DMS79 treated with DMSO at 0.1 percent for 48 hours (cell line): Measurements from ENCODE around the gene CENPE.
"Not testable (repeated sequence)": the region's sequence is repeated elsewhere in the genome, so short reads cannot be mapped to it uniquely, and the experiment has no call there.

Experiments
- DNase-seq: peaks from one replicate; lab custom pipeline; 2025; lab: John Stamatoyannopoulos, UW

CENPE gene, protein sequence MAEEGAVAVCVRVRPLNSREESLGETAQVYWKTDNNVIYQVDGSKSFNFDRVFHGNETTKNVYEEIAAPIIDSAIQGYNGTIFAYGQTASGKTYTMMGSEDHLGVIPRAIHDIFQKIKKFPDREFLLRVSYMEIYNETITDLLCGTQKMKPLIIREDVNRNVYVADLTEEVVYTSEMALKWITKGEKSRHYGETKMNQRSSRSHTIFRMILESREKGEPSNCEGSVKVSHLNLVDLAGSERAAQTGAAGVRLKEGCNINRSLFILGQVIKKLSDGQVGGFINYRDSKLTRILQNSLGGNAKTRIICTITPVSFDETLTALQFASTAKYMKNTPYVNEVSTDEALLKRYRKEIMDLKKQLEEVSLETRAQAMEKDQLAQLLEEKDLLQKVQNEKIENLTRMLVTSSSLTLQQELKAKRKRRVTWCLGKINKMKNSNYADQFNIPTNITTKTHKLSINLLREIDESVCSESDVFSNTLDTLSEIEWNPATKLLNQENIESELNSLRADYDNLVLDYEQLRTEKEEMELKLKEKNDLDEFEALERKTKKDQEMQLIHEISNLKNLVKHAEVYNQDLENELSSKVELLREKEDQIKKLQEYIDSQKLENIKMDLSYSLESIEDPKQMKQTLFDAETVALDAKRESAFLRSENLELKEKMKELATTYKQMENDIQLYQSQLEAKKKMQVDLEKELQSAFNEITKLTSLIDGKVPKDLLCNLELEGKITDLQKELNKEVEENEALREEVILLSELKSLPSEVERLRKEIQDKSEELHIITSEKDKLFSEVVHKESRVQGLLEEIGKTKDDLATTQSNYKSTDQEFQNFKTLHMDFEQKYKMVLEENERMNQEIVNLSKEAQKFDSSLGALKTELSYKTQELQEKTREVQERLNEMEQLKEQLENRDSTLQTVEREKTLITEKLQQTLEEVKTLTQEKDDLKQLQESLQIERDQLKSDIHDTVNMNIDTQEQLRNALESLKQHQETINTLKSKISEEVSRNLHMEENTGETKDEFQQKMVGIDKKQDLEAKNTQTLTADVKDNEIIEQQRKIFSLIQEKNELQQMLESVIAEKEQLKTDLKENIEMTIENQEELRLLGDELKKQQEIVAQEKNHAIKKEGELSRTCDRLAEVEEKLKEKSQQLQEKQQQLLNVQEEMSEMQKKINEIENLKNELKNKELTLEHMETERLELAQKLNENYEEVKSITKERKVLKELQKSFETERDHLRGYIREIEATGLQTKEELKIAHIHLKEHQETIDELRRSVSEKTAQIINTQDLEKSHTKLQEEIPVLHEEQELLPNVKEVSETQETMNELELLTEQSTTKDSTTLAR (N-terminal part only)

DNA sequence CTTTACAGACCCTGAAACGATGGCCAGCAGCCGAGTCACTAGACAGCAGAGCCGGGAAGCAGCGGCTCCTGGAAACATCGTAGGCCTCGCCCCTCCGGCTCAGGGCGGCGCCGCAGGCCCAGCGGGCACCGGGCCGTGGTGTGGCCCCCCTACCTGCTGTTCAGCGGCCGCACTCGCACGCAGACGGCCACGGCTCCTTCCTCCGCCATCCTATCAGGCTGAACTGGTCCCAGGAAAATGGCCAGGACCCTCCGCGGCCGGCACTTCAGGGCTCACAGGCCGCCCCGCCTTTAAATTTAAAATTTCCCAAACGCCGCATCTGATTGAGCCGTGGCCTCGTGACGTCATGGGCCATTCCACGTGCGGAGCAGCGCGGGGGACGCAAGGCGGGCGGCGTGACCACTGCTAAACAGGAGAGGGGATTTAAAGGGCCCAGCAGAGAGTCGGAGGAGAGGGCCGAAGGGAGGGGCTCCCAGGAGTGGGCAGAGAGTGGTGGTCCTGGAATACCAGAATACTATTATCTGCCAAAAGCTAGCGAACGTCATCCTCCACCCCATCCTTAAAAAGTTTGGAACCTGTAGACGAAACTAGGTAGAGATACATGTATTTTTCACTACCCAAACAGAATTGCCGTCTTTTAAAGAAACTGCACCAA is at the start of gene CENPE:
TSS of gene CENPE (minus strand) at position 233 of the 655 bp plus-strand sequence. CDS start at position 209, 24 bp downstream.
- DNase-seq = peak; percentile 57

DNA sequence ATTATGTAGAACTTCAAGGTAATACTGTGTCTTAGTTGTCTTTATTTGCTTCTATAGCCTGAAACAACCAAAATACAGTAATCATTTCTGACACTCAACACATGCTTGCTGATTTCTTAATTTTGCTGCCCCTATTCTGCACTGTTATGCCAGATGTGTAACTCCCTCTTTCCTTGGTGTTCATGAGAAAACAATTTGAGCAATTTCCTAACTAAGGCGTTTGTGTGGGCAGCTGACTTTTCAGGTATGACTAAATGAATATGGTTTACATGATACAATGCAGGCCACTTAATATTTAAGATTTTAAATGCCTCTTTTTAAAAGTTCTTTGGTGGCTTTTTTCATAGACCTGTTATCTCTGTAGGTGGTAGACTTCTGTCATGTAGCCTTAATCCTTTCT is 46.1 kb upstream of the CENPE start:
- DNase-seq = no peak

DNA sequence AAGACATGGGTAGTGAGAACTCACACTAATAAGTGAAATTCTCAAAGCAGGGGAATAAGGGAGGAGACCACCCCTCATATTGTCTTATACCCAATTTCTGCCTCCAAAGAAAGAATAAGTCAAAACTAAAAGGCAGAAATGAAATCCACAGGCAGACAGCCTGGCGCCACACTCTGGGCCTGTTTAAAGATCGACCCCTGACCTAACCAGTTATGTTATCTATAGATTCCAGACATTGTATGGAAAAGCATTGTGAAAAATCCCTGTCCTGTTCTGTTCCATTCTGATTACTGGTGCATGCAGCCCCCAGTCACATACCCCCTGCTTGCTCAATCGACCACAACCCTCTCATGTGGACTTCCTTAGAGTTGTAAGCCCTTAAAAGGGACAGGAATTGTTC is 32.8 kb upstream of the CENPE start:
- not testable (repeated sequence) for DNase-seq

DNA sequence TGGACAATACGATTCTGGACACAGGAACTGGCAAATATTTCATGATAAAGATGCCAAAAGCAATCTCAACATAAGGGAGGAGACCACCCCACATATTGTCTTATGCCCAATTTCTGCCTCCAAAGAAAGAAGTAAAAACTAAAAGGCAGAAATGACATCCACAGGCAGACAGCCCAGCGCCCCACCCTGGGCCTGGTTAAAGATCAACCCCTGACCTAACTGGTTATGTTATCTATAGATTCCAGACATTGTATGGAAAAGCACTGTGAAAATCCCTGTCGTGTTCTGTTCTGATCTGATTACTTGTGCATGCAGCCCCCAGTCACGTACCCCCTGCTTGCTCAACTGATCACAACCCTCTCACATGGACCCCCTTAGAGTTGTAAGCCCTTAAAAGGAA is 25.4 kb upstream of the CENPE start:
- DNase-seq = not testable (repeated sequence)

DNA sequence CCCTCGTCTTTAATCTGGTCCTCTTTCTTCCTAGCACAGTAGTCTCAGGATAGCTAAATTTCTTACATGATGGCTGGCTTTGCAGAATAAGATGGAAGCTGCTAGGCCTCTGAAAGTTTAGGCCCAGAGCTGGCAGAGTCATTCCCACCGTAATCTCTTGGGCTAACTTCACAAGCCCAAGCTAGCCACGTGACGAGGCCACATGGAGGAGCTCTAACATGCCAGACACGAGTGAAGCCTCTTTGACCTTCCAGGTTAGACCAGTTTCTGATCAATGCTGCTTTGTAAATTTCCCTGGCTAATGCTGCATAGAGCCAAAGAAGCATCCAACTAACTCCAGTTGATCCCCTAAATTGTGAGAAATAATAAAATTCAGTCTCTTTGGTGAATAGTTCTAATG is 9.5 kb upstream of the CENPE start:
- DNase-seq = no peak

DNA sequence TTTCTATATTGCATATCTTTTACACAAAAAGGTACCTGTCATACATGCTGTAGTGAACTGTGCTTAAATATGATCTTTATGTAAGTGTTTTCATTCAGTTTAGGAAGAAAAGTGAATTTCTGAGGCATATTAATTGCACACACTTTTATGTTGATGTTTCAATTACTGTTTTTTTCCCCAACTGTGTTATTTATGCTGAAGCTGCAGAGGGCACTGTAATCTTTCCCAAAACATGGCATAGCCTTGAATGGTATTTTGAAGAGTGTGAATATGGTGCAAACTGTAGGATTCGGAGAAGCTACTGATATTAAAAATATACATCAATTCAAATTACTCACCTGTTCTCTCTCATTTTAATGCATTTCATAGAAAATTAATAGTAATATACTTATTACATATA is 6.0 kb upstream of the CENPE start:
- DNase-seq = no peak

DNA sequence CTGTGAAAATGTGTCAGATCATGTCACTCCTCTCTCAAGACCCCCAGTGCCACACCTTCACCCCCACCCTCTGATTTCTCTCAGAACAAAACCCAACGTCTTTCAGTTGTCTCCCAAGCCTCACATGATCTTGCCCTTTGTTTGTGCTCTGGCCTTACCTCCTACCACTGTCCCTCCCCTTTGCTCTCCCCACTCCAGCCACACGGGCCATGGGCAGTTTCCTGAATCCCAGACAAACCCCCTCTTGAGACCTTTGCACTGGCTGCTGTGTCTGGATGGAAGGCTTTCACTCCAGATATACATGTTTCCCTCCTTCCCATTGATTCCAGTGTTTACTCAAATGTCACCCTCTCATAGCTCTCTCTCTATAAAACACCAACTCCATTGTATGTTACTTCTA is 3.6 kb upstream of the CENPE start:
- no peak for DNase-seq

DNA sequence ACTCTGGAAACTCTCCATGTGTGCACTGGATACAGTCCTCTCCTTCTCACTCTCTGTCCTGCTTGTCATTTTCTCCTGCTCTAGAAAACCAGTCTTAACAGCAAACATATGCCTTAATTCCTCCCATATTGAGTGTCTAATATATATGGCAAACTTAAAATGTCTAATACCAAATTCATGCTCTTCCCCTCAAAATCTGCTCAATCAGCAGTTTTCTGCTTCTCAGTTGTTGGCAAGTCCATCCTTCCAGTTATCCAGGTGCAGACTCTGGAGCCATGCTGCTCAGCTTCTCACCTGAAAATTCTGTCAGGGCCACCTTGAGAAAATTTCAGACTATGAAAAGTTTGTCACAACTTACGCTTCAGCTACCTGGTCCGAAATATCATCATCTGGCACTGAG is 3.1 kb upstream of the CENPE start:
- DNase-seq = no peak

DNA sequence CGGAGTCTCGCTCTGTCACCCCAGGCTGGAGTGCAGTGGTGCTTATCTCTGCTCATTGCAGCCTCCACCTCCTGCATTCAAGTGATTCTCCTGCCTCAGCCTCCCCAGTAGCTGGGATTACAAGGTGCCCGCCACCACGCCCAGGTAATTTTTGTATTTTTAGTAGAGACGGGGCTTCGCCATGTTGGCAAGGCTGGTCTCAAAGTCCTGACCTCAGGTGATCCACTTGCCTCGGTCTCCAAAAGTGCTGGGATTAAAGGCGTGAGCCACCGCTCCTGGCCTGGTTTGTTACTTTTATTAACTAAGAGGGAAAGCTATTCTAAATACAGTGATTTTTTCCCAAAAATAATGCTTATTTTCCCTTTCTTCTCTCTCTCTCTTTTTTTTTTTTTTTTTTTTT is 866 bp upstream of the CENPE start:
- DNase-seq = no peak

DNA sequence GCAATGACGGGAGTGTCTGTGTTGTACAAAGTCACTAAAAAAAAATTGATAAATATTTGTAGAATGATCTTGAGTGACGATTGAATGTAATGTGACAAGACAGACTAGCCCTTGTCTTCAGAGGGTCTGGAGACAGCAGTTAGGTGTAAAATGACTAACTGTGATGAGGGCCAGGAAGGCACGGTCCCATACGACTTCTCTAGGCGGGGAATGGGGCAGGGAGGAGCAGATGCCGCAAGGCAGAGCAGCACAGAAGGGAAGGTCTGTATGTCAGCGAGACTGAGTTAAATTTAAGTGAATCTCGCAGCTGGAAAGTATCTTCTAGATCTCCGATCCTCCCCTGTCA is 405 bp downstream of the CENPE start:
- DNase-seq = no peak

DNA sequence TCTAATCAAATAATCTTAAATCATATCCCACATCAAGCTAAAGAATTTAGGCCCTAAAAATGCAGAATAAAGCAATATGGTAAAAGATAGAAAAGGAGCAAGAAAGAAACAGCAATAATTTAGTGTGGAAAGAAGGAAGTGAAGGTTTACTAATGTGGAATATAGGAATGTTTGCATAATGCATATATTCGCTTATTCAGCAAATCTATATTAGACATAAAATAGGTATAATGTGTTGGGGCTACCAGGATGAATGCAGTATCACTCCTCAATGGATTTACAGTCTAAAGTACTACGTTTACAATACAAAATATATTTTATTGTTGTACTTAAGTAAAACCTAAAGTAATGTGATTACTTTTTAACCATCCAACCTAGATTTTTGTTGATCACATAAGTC is 4.7 kb downstream of the CENPE start:
- no peak for DNase-seq

DNA sequence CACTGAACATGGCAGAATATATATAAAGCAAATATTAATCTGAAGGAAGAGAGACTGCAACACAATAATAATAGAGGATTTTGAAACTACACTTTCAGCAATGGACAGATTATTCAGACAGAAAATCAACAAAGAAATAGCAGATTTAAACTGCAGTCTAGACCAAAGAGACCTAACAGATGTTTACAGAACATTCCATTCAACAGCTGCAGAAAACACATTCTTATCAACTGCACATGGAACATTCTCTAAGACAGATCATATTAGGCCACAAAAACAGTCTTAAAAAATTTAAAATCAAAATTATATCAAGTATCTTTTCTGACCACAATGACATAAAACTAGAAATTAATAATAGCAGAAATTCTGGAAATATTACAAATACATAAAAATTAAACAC is 27.1 kb downstream of the CENPE start:
- no peak for DNase-seq

DNA sequence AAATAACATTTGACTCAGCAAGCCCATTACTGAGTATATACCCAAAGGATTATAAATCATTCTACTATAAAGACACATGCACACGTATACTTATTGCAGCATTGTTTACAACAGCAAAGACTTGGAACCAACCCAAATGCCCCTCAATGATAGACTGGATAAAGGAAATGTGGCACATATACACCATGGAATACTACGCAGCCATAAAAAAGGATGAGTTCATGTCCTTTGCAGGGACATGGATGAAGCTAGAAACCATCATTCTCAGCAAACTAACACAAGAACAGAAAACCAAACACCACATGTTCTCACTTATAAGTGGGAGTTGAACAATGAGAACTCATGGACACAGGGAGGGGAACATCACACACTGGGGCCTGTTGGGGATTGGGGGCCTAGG is 28.4 kb downstream of the CENPE start:
- DNase-seq = not testable (repeated sequence)

DNA sequence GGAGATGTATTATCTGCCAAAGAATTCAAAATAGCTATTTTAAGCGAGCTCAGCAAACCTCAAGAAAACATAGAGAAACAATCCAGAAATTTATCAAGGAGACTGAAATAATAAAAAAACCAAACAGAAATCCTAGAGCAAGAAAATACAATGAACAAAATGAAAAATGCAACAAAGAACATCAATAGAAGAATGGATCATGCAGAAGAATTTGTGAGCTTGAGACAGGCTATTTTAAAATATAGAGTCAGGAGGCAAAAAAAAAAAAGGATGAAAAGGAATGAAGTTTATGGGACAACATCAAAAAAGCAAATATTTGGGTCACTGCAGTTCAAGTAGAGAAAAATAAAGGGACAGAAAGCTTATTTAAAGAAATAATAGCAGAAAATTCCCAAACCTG is 29.1 kb downstream of the CENPE start:
- no peak for DNase-seq

DNA sequence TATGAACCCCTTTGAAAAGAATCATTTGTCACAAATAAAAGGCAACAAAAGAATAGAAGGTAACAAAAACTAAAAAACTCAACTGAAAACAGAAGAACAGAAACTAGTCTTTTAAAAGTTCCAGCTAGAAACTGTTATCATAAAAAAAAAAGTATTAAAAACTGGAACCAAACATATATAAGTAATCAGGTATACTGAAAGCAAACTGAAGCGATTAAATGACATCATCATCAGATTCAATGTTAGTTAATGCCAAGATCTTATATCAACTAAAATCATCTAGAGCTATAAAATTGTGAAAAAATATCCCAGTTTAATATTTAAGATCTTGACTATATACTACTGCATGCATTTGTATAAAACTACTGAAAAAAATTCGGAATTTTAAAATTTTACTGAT is 36.0 kb downstream of the CENPE start:
- DNase-seq = no peak

DNA sequence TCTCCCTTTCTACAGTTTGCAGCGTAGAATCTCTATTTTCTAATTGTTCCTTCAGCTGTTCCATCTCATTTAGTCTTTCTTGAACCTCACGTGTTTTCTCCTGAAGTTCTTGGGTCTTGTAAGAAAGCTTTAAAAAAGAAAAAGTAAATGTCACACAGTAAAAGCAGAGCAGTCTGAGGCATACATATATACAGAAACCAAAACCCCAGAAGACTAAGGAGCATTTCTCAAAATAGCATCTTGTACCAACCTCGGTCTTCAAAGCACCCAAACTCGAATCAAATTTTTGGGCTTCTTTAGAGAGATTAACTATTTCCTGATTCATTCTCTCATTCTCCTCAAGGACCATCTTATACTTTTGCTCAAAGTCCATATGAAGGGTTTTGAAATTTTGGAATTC is 39.4 kb downstream of the CENPE start:
- DNase-seq = no peak

DNA sequence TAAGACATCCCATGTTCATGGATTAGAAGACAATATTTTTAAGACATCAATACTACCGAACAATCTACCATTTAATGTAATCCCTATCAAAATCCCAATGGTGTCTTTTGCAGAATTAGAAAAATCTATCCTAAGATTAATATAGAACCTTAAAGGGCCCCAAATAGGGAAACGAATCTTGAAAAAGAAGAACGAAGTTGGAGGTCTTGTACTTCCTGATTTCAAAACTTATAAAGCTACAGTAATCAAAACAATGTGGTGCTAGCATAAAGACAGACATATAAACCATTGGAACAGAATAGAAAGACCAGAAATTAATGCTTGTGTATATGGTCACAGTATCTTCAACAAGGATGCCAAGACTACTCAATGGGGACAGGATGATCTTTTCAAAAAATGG is 42.0 kb downstream of the CENPE start:
- no peak for DNase-seq

DNA sequence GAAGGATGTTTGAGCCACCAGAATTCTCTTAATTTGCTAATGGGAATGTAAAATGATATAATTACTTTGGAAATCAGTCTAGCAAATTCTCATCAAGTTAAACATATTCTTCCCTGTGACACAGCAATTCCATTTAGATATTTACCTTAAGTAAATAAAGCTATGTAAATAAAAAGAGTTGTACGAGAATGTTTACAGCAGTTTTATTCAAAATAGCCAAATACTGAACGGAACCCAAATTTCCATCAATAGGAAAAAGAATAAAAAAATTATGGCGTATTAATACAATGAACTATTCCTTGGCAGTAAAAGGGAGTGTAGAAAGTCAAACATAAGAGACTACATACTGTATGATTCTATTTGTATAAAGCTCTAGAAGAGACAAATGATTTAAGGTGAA is 45.8 kb downstream of the CENPE start:
- no peak for DNase-seq

DNA sequence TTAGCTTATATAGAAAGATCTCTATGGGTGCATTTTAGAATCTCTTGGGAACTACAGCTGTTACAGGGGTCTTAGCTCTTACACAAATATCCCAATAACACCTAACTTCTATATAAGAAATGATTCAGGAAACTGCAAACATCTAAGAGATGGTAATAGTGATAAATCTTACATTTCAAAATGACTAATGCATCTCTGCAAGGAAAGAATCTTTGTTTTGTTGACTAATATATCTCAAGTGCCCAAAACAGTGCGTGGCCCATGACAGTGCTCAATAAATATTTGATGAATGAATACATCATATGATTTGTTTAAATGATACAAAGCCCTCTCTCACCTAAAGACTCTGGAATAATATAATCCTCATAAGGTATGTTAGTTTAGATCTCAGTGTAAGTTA is 47.5 kb downstream of the CENPE start:
- DNase-seq = no peak

DNA sequence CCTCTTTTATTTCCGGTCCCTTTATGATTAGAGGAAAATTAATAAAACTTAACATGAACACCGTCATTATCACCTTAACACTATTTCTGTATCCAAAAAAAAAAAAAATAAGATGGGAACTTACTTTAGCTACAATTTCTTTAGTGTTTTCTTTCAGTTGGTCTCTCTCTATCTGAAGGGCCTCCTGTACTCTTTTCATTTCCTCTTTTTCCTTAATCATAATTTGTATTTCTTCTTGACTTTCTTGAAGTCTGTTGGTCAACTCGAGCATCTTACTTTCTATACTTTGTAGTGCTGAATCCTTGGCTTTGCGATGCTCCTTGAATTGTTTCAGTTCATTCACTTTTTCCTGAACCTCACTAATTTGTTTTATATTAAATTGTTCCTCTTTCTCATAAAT is 53.2 kb downstream of the CENPE start:
- DNase-seq = no peak

DNA sequence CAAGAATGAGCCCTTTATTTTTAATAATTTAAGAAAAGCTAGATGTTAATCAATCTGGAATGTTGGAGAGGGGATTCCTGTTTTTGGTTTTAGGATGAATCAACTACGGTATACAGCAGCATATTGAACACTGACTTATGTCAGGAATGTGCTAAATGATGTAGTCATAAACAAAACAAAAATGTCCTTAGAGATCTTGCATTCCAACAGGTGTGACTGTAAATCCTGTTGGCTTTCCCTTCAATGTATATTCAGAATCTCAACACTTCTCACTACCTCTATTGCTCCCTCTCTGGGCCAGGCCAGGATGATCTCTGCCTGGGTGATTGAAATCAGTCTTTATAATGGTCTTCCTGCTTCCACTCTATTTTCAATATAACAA is 60.7 kb downstream of the CENPE start:
- DNase-seq = no peak
